GM13977 (cell line): ENCODE results near the gene FGGY.

ENCODE experiments used
- DNase-seq: peaks from one replicate; pipeline ENCODE4 v3.0.0; 2012; ENCODE audit warnings: low spot score
- in situ Hi-C: fragments of 300-500 bp; cut with MboI; formaldehyde crosslinking; loops from one replicate; pipeline ENCODE4 v1.12.0; 2022; ENCODE audit warnings: low sequenced_read_pairs, low pct_unique_long_range_greater_than_20kb, mixed read lengths, inconsistent platforms; ENCODE audit not compliant: unreplicated experiment
- TF ChIP-seq, protein P1 (sequence below): IDR thresholded peaks from 2 replicates; pipeline ENCODE4 v1.5.1; 2012; ENCODE audit warnings: mild to moderate bottlenecking, control low read depth; ENCODE audit not compliant: insufficient read depth; ENCODE audit errors: extremely low read depth, missing control alignments

The FGGY gene

DNA sequence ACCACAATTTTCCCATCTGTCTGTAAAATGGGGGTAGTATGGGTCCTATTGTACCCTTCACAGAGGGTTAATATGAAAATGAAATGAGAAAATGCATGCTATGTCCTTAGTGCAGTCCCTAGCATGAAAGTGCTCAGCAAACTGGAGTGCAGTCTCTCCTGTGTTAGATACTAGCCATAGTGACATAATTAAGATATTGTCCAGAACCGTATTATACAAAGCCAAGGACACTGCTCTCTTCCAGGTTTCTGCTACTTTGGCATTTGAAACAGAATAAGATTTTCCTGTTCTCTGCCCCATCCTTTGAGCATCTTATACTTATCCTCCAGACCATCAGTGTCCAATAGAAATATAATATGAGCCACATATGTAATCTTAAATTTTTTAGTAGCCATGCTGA lies 213.4 kb downstream of the FGGY start:
- in situ Hi-C loops = no loop called here
- TF ChIP-seq, protein P1, sequence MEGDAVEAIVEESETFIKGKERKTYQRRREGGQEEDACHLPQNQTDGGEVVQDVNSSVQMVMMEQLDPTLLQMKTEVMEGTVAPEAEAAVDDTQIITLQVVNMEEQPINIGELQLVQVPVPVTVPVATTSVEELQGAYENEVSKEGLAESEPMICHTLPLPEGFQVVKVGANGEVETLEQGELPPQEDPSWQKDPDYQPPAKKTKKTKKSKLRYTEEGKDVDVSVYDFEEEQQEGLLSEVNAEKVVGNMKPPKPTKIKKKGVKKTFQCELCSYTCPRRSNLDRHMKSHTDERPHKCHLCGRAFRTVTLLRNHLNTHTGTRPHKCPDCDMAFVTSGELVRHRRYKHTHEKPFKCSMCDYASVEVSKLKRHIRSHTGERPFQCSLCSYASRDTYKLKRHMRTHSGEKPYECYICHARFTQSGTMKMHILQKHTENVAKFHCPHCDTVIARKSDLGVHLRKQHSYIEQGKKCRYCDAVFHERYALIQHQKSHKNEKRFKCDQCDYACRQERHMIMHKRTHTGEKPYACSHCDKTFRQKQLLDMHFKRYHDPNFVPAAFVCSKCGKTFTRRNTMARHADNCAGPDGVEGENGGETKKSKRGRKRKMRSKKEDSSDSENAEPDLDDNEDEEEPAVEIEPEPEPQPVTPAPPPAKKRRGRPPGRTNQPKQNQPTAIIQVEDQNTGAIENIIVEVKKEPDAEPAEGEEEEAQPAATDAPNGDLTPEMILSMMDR = no peak
- no peak for DNase-seq

GRCh38 chr1:59511476-59512465 lies 214.9 kb downstream of the FGGY start:
- no peak for DNase-seq
- TF ChIP-seq, protein P1 = no peak
- in situ Hi-C loops = no loop called here

DNA sequence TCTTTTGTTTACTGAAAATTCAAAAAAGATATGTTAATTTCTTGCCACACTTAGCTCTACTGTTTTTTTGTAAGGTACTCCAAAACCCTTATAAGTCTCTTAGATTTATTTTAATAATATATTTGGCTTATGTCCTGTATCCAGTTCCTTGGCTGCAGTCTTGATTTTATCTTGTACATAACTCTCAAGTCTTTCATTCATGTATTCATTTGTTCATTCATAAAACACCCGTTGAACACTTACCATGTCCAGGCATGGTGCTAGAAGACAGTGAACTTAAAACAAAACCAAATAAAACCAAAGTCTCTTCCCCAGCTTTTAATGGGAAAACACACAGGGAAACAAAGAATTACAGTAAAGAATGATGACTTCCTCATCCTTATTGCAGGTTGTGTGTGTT lies 215.8 kb downstream of the FGGY start:
- in situ Hi-C loops = no loop called here
- TF ChIP-seq, protein P1 = no peak
- DNase-seq = no peak

GRCh38 chr1:59514061-59514909 lies 217.4 kb downstream of the FGGY start:
- DNase-seq = no peak
- in situ Hi-C loops = no loop called here
- TF ChIP-seq, protein P1 = no peak

- no peak for DNase-seq
- TF ChIP-seq, protein P1 = no peak
- in situ Hi-C loops = no loop called here
Measured at GRCh38 chr1:59516881-59517280, 220.0 kb downstream of the FGGY start.

- in situ Hi-C loops = no loop called here
- DNase-seq = no peak
- TF ChIP-seq, protein P1 = no peak
Measured at GRCh38 chr1:59520194-59520593, 223.3 kb downstream of the FGGY start.
